Stimulated activated CD8-positive, alpha-beta memory T cell treated with anti-CD3 and anti-CD28 coated beads, Interleukin-15, amount 100 ng/mL, for 1 hour (primary cell): ENCODE measurements around the gene STYX.

Experiments
- DNase-seq: peaks from one replicate; pipeline ENCODE4 v3.0.0-alpha.2; 2020; ENCODE audit warnings: low read depth

Gene STYX

GRCh38 chr14:52729925-52730708, at the start of gene STYX:
STYX (plus strand) TSS chr14:52730166; CDS start chr14:52730475, 309 bp downstream.
- DNase-seq = peak; percentile 95

GRCh38 chr14:52683985-52684520, 45.9 kb upstream of the STYX start:
- no peak for DNase-seq

- no peak for DNase-seq
Measured at GRCh38 chr14:52686176-52686575, 43.8 kb upstream of the STYX start.

GRCh38 chr14:52690983-52691760, 38.8 kb upstream of the STYX start:
- no peak for DNase-seq

- no peak for DNase-seq
Measured at GRCh38 chr14:52692248-52692962, 37.6 kb upstream of the STYX start.

- no peak for DNase-seq
Measured at GRCh38 chr14:52693036-52693435, 36.9 kb upstream of the STYX start.

GRCh38 chr14:52693532-52693931, 36.4 kb upstream of the STYX start:
- no peak for DNase-seq

GRCh38 chr14:52694761-52695480, 35.0 kb upstream of the STYX start:
- peak; percentile 30 for DNase-seq

- DNase-seq = peak; percentile 18
Measured at GRCh38 chr14:52695481-52696091, 34.4 kb upstream of the STYX start, which contains the start of gene ERO1A. ERO1A (minus strand) TSS chr14:52695558; CDS start chr14:52695481, 77 bp downstream.

GRCh38 chr14:52700701-52701172, 29.2 kb upstream of the STYX start:
- DNase-seq = no peak

- no peak for DNase-seq
Measured at GRCh38 chr14:52701223-52701622, 28.7 kb upstream of the STYX start.

- no peak for DNase-seq
Measured at GRCh38 chr14:52703225-52703624, 26.7 kb upstream of the STYX start.

GRCh38 chr14:52703664-52704063, 26.3 kb upstream of the STYX start:
- DNase-seq = no peak

- DNase-seq = no peak
Measured at GRCh38 chr14:52706286-52706685, 23.7 kb upstream of the STYX start.

- DNase-seq = peak; percentile 93
Measured at GRCh38 chr14:52706724-52707706, 23.0 kb upstream of the STYX start, which contains the start of gene PSMC6. PSMC6 (plus strand) TSS chr14:52707200; CDS start chr14:52707220, 20 bp downstream.

- DNase-seq = no peak
Measured at GRCh38 chr14:52711666-52712065, 18.3 kb upstream of the STYX start.

- DNase-seq = no peak
Measured at GRCh38 chr14:52716155-52716554, 13.8 kb upstream of the STYX start.

- DNase-seq = no peak
Measured at GRCh38 chr14:52723514-52724359, 6.2 kb upstream of the STYX start.

- DNase-seq = no peak
Measured at GRCh38 chr14:52724360-52724644, 5.7 kb upstream of the STYX start.
